ENCODE data around the gene SLC26A5. TPM values are rescaled to one million over a fixed set of nuclear protein-coding genes. Genes with fewer than 3 reads are reported as not detected.

SLC26A5 gene
- total and polyA plus RNA-seq, 2 donors (not counting 1 experiment from before 2014, with no cell fraction given) = not detected

GRCh38 chr7:103380395-103381191 is 65.4 kb downstream of the SLC26A5 start:
- POLR2A ChIA-PET = no interaction called here
- CTCF ChIA-PET = no interaction called here

More at GRCh38 chr7:103380395-103381191, 65.4 kb downstream of the SLC26A5 start:
- Mint-ChIP-seq H3K27me3 (peaks cover 3% of the 10 kb centered on the region), H3K4me1 (no peaks in the 10 kb centered on the region), H3K4me3 (no peak overlapping the region), H3K9me3 (ENCODE audit: insufficient read depth) (no peaks in the 10 kb centered on the region), H3K27ac (no peak overlapping the region)
- no peak overlapping the region for H3K27ac ChIP-seq (ENCODE audit: low read length in 2 of 2)
- ATAC-seq (ENCODE audit: low read depth) (no peak), DNase-seq (no peak)
- no peaks in the 10 kb centered on the region for H3K36me3 ChIP-seq (replicated peaks in 1 of 2; ENCODE audit: control extremely low read depth in 1 of 2, control insufficient read depth in 1 of 2, extremely low read depth in 1 of 2, insufficient read depth in 2 of 2, low read length in 1 of 2)
- whole genome bisulfite sequencing (ENCODE audit: insufficient coverage) = 92% methylated on average over 3 of the region's 5 CpGs
- no peak overlapping the region for H3K4me2 ChIP-seq (replicated peaks; ENCODE audit: low read depth, low read length, poor library complexity, severe bottlenecking)
- no peak overlapping the region for H3K4me3 ChIP-seq (ENCODE audit: control extremely low read depth in 1 of 5, extremely low read depth in 1 of 5, insufficient read depth in 1 of 5, low read depth in 2 of 5, low read length in 4 of 5)
- no peaks in the 10 kb centered on the region for H4K20me1 ChIP-seq (ENCODE audit: control insufficient read depth, insufficient read depth, low read length, poor library complexity, severe bottlenecking)
- peaks cover 0 to 4% (median 0%) of the 10 kb centered on the region in 4 experiments for H3K27me3 ChIP-seq (replicated peaks in 1 of 4; ENCODE audit: control extremely low read depth in 1 of 4, control insufficient read depth in 3 of 4, insufficient read depth in 4 of 4, low read length in 3 of 4)
- H3K9me3 ChIP-seq (ENCODE audit: control extremely low read depth in 1 of 3, control insufficient read depth in 2 of 3, insufficient read depth in 1 of 3, low read length in 2 of 3) = no peaks in the 10 kb centered on the region
- no peaks in the 10 kb centered on the region for H3K79me2 ChIP-seq (ENCODE audit: control insufficient read depth, insufficient read depth, low read length)
- H3K4me1 ChIP-seq (ENCODE audit: control insufficient read depth in 2 of 2, insufficient read depth in 2 of 2, low read length in 2 of 2) = no peaks in the 10 kb centered on the region
- H3K9ac ChIP-seq (ENCODE audit: low read length) = no peak overlapping the region
- intact Hi-C loops (cut with micrococcal nuclease) = no loop called here
- H2AFZ ChIP-seq (ENCODE audit: insufficient read depth, low read depth, low read length, poor library complexity, severe bottlenecking) = no peak overlapping the region
- TF ChIP-seq EZH2 (IDR thresholded peaks at IDR 0.05; ENCODE audit: borderline replicate concordance, insufficient read depth, low read depth, low read length, poor library complexity, severe bottlenecking) (no peak), CTCF (IDR thresholded peaks at IDR 0.05) (no peak)

All from B cell (primary cell).